Endothelial cell of umbilical vein (primary cell): ENCODE results near the gene SHC1. TPM values are rescaled to one million over a fixed set of nuclear protein-coding genes. Genes with fewer than 3 reads are reported as not detected.
A peak's percentile ranks its signal among the peaks of the same experiment; 100 is the strongest.

Experiments used
- BruUV-seq: library from RNA; stranded (reverse); fragments of 400-500 nt; replicated peaks from 2 replicates; lab custom pipeline; 2021; lab: Mats Ljungman, UMichigan
- CTCF ChIA-PET: fragments of 300-600, 350-600 bp; sonication (Branson Sonifier 250); formaldehyde crosslinking; loops from one replicate; lab custom pipeline; 2021; ENCODE audit warnings: antibody characterized with exemption, inconsistent platforms; lab: Charles Lee
- POLR2A ChIA-PET: fragments of 300-600, 350-600 bp; sonication (Branson Sonifier 250); formaldehyde crosslinking; loops from one replicate; lab custom pipeline; 2021; ENCODE audit warnings: antibody characterized with exemption, inconsistent platforms; lab: Charles Lee
- DNase-seq: peaks from one replicate; pipeline ENCODE4 v3.0.0-alpha.2; 2011; ENCODE audit warnings: low read depth, low spot score
- FAIRE-seq: peaks from 2 replicates; lab custom pipeline; 2011; peaks lifted over from hg19 to GRCh38; lab: Jason Lieb, UNC
- H2AFZ ChIP-seq: 2 replicates; pipeline ENCODE4 v1.6.0; 2012; ENCODE audit warnings: low read depth, low read length, control low read depth, inconsistent platforms
- H3K27ac ChIP-seq: 2 replicates; pipeline ENCODE4 v1.5.1; 2011; ENCODE audit warnings: low read depth, mild to moderate bottlenecking, control low read depth, low read length, moderate library complexity; ENCODE audit not compliant: insufficient read depth
- H3K27me3 ChIP-seq, 2 experiments: 2 replicates each; pipeline versions ENCODE4 v1.6.0 to v1.6.1; 2011; ENCODE audit warnings: low read length in 2 of 2, mixed read lengths in 1 of 2; ENCODE audit not compliant: control insufficient read depth in 2 of 2, insufficient read depth in 2 of 2
- H3K36me3 ChIP-seq, 2 experiments: 2 replicates in 1 of 2; 3 replicates in 1 of 2; pipeline ENCODE4 v1.5.1; 2011; ENCODE audit warnings: low read length in 2 of 2, mild to moderate bottlenecking in 1 of 2, moderate library complexity in 1 of 2; ENCODE audit not compliant: control insufficient read depth in 2 of 2, insufficient read depth in 2 of 2; ENCODE audit errors: extremely low read depth in 1 of 2
- H3K4me1 ChIP-seq: 3 replicates; pipeline ENCODE4 v1.5.1; 2011; ENCODE audit warnings: mild to moderate bottlenecking, low read length; ENCODE audit not compliant: control insufficient read depth, insufficient read depth; ENCODE audit errors: extremely low read depth
- H3K4me2 ChIP-seq: 2 replicates; pipeline ENCODE4 v1.6.1; 2011; ENCODE audit warnings: low read length, control low read depth, mixed read lengths; ENCODE audit not compliant: insufficient read depth
- H3K4me3 ChIP-seq, 3 experiments: fragments of 200-600 bp in 1 of 3; sonication (generic), shearing (Covaris generic) in 1 of 3; replicated peaks in 1 of 3; 2 replicates each; pipeline ENCODE4 v1.5.1; 2011 to 2016; ENCODE audit warnings: control low read depth in 3 of 3, low read length in 3 of 3, mild to moderate bottlenecking in 2 of 3, inconsistent platforms in 1 of 3, low read depth in 1 of 3, moderate library complexity in 1 of 3; ENCODE audit not compliant: insufficient read depth in 1 of 3
- H3K79me2 ChIP-seq: 2 replicates; pipeline ENCODE4 v1.6.0; 2012; ENCODE audit warnings: low read length, inconsistent platforms; ENCODE audit not compliant: control insufficient read depth, insufficient read depth
- H3K9ac ChIP-seq: replicated peaks from 2 replicates; pipeline ENCODE3; 2011; ENCODE audit warnings: low read length, control low read depth; ENCODE audit not compliant: insufficient read depth; ENCODE audit errors: extremely low read depth
- H3K9me1 ChIP-seq: replicated peaks from 3 replicates; pipeline ENCODE4 v1.6.0; 2011; ENCODE audit warnings: mild to moderate bottlenecking, low read length; ENCODE audit not compliant: control insufficient read depth, insufficient read depth; ENCODE audit errors: extremely low read depth
- H3K9me3 ChIP-seq: replicated peaks from 2 replicates; pipeline ENCODE4 v1.5.1; 2012; ENCODE audit warnings: low read length, inconsistent platforms; ENCODE audit not compliant: control insufficient read depth, insufficient read depth
- H4K20me1 ChIP-seq: replicated peaks from 2 replicates; pipeline ENCODE3; 2011; ENCODE audit warnings: mild to moderate bottlenecking, low read length; ENCODE audit not compliant: control insufficient read depth, insufficient read depth; ENCODE audit errors: extremely low read depth
- EZH2 ChIP-seq: IDR thresholded peaks from 2 replicates; pipeline ENCODE4 v1.6.1; 2012; ENCODE audit warnings: borderline replicate concordance, low read depth, mild to moderate bottlenecking, moderate library complexity, low read length, inconsistent platforms; ENCODE audit not compliant: severe bottlenecking
- FOS ChIP-seq: IDR thresholded peaks from 2 replicates; pipeline ENCODE4 v1.6.1; 2011; ENCODE audit warnings: mild to moderate bottlenecking, low read length, moderate library complexity, borderline replicate concordance; ENCODE audit not compliant: insufficient read depth
- GATA2 ChIP-seq: IDR thresholded peaks from 2 replicates; pipeline ENCODE4 v1.7.0; 2011; ENCODE audit warnings: low read depth, mild to moderate bottlenecking, moderate library complexity, mixed read lengths, low read length; ENCODE audit not compliant: insufficient read length, insufficient read depth
- JUN ChIP-seq: IDR thresholded peaks from 2 replicates; pipeline ENCODE4 v1.6.1; 2011; ENCODE audit warnings: borderline replicate concordance, low read depth; ENCODE audit not compliant: insufficient read length, insufficient read depth
- MAX ChIP-seq: IDR thresholded peaks from 2 replicates; pipeline ENCODE4 v1.6.1; 2011; ENCODE audit not compliant: insufficient read depth, insufficient read length
- MYC ChIP-seq: IDR thresholded peaks from one replicate; pipeline ENCODE4 v1.6.1; 2011; ENCODE audit warnings: mild to moderate bottlenecking, low read depth, low read length
- POLR2A ChIP-seq: IDR thresholded peaks from 2 replicates; pipeline ENCODE4 v1.6.1; 2012; ENCODE audit warnings: low read depth, mild to moderate bottlenecking, control low read depth, low read length
- POLR2AphosphoS5 ChIP-seq: IDR thresholded peaks from 2 replicates; pipeline ENCODE4 v1.6.1; 2012; ENCODE audit warnings: low read depth, mild to moderate bottlenecking, control low read depth, low read length, moderate library complexity; ENCODE audit not compliant: insufficient read depth
- dilution Hi-C: fragments of 300-500 bp; cut with MboI; formaldehyde crosslinking; loops from one replicate; pipeline ENCODE4 v1.15.0; 2019; ENCODE audit warnings: low sequenced_read_pairs; ENCODE audit not compliant: extremely low pct_ligation_motif_present
- intact Hi-C: fragments of 100-400 bp; cut with micrococcal nuclease; formaldehyde crosslinking; loops from one replicate; pipeline ENCODE4 v1.10.0; 2022
- polyA plus RNA-seq, 4 experiments: library from polyadenylated mRNA; depleted of rRNA in 3 of 4; stranded (reverse) in 3 of 4; unstranded in 1 of 4; fragments of >200 nt; gene quantifications; 2 replicates each; pipeline versions ENCODE4 v1.2.1 to v1.2.3, GENCODE V29; 2011 to 2012; ENCODE audit warnings: missing spikeins in 1 of 4
- total RNA-seq: library from RNA; stranded (reverse); gene quantifications from 2 replicates; pipeline ENCODE4 v1.2.3, GENCODE V29; 2021
- TF ChIP-seq, protein P1 (sequence below), 2 donors: IDR thresholded peaks; 1 replicate in 1 of 2; 2 replicates in 1 of 2; pipeline ENCODE4 v1.5.1; 2011; ENCODE audit warnings: low read length in 2 of 2, mild to moderate bottlenecking in 2 of 2, moderate library complexity in 2 of 2, control low read depth in 1 of 2, inconsistent platforms in 1 of 2, low read depth in 1 of 2; ENCODE audit not compliant: insufficient read depth in 1 of 2; ENCODE audit errors: extremely low read depth in 1 of 2

The SHC1 gene
- total and polyA plus RNA-seq, 2 donors (not counting 3 experiments of a cell fraction or from before 2014, with no cell fraction given) = 316 to 324 TPM

- Histone ChIP-seq H3K4me1 (peaks cover 25% of the 10 kb centered on the region), H3K27me3 (no peaks in the 10 kb centered on the region), H2AFZ (peak overlapping the region; percentile 62), H3K4me2 (peak overlapping the region; percentile 87), H3K9me1 (no peaks in the 10 kb centered on the region), H3K27ac (peak overlapping the region; percentile 73), H3K9ac (peak overlapping the region; percentile 71), H3K4me3 (peak overlapping the region; percentile 57 to 94 (median 61)), H3K9me3 (no peaks in the 10 kb centered on the region), H4K20me1 (no peaks in the 10 kb centered on the region), H3K79me2 (peaks cover 9% of the 10 kb centered on the region), H3K36me3 (no peaks in the 10 kb centered on the region)
- no TSS peak for BruUV-seq
- ChIA-PET POLR2A (interaction anchor here (1.0 kb wide), 1 partner anchor 28 kb away, joined by 3 read pairs; no protein-coding TSS in a partner anchor), CTCF (interaction anchor here (1.3 to 6.5 kb wide), 8 partner anchors 14 to 64 kb away, joined by 3 to 87 read pairs (median 12); partner anchors contain the start of genes ADAM15, CKS1B, PMVK and PYGO2)
- DNase-seq = peak; percentile 78
- peak; percentile 88 for FAIRE-seq
- dilution Hi-C loops (no loop called here), intact Hi-C loops (loop anchor here (1.0 to 5.0 kb wide), 2 partner anchors 60 to 444 kb away; partner anchors contain the start of gene UBE2Q1)
- TF ChIP-seq POLR2A (no peak), FOS (peak; percentile 84), POLR2AphosphoS5 (peak; percentile 12)
Measured at GRCh38 chr1:155000726-155001424, 30.3 kb upstream of the SHC1 start.

DNA sequence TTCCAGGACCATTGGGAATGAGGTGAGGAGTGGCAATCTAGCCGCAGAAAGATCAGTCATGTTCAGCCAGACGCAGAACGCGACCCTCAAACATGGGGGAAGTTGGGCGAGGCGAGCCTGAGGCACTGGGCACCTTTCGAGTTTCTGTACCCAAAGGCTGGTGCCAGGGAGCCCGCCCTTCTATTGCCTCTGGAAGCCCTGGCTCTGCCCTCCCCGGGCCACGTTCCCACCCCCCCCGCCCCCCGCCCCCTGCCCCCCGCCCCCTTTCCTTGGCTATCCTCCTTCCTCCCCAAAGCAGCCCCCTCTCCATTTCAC lies 29.8 kb upstream of the SHC1 start:
- peaks cover 23% of the 10 kb centered on the region for H3K4me1 ChIP-seq
- ChIA-PET CTCF (interaction anchor here (1.3 to 6.5 kb wide), 8 partner anchors 14 to 63 kb away, joined by 3 to 87 read pairs (median 12); partner anchors contain the start of genes ADAM15, CKS1B, PMVK and PYGO2), POLR2A (no interaction called here)
- dilution Hi-C loops (no loop called here), intact Hi-C loops (loop anchor here (5.0 kb wide), 1 partner anchor 443 kb away; the partner anchor contains the start of gene UBE2Q1)
- no peaks in the 10 kb centered on the region for H4K20me1 ChIP-seq
- H3K36me3 ChIP-seq = no peaks in the 10 kb centered on the region
- H3K4me2 ChIP-seq = peak overlapping the region; percentile 38
- H3K27ac ChIP-seq = no peak overlapping the region
- no peak for DNase-seq
- no peaks in the 10 kb centered on the region for H3K27me3 ChIP-seq
- no TSS peak for BruUV-seq
- TF ChIP-seq POLR2AphosphoS5 (no peak), GATA2 (no peak), MAX (no peak), EZH2 (no peak), JUN (no peak), FOS (no peak), MYC (no peak), POLR2A (no peak)
- TF ChIP-seq, protein P1, sequence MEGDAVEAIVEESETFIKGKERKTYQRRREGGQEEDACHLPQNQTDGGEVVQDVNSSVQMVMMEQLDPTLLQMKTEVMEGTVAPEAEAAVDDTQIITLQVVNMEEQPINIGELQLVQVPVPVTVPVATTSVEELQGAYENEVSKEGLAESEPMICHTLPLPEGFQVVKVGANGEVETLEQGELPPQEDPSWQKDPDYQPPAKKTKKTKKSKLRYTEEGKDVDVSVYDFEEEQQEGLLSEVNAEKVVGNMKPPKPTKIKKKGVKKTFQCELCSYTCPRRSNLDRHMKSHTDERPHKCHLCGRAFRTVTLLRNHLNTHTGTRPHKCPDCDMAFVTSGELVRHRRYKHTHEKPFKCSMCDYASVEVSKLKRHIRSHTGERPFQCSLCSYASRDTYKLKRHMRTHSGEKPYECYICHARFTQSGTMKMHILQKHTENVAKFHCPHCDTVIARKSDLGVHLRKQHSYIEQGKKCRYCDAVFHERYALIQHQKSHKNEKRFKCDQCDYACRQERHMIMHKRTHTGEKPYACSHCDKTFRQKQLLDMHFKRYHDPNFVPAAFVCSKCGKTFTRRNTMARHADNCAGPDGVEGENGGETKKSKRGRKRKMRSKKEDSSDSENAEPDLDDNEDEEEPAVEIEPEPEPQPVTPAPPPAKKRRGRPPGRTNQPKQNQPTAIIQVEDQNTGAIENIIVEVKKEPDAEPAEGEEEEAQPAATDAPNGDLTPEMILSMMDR (IDR thresholded peaks at IDR 0.05; ENCODE audit: extremely low read depth in 1 of 2, insufficient read depth in 1 of 2, low read depth in 1 of 2, low read length in 2 of 2) = no peak
- peak overlapping the region; percentile 39 for H2AFZ ChIP-seq
- peak overlapping the region in 1 of 3 experiments; percentile 94 for H3K4me3 ChIP-seq
- no peak overlapping the region for H3K9ac ChIP-seq
- H3K9me1 ChIP-seq = no peaks in the 10 kb centered on the region
- H3K9me3 ChIP-seq = no peaks in the 10 kb centered on the region
- peaks cover 9% of the 10 kb centered on the region for H3K79me2 ChIP-seq
- FAIRE-seq = peak; percentile 12
